Activated T-helper 2 cell treated with anti-CD3 and anti-CD28 coated beads, Interferon-gamma antibody, Interleukin-2, Interleukin-4, amounts not matched to agents 10 μg/mL and 5 μg/mL and 100 μg/mL, durations not matched to agents 14 hours and 24 hours and 36 hours (primary cell): ENCODE measurements around the gene CD93. TPM values are rescaled to one million over a fixed set of nuclear protein-coding genes. Genes with fewer than 3 reads are reported as not detected.
A peak's percentile ranks its signal among the peaks of the same experiment; 100 is the strongest.

Experiments
- DNase-seq: peaks from one replicate; pipeline ENCODE4 v3.0.0; 2021; ENCODE audit warnings: low spot score
- H3K27ac Mint-ChIP-seq: one replicate; pipeline ENCODE4 v1.8.0; 2021; ENCODE audit warnings: mixed read lengths
- H3K27me3 Mint-ChIP-seq: one replicate; pipeline ENCODE4 v1.8.0; 2021; ENCODE audit warnings: low read depth, mixed read lengths
- H3K36me3 Mint-ChIP-seq: one replicate; pipeline ENCODE4 v1.8.0; 2021; ENCODE audit warnings: low read depth, mixed read lengths
- H3K4me1 Mint-ChIP-seq: one replicate; pipeline ENCODE4 v1.8.0; 2021; ENCODE audit warnings: low read depth, mixed read lengths
- H3K4me3 Mint-ChIP-seq: one replicate; pipeline ENCODE4 v1.8.0; 2021; ENCODE audit warnings: low read depth, mild to moderate bottlenecking, moderate library complexity, mixed read lengths
- H3K9me3 Mint-ChIP-seq: one replicate; pipeline ENCODE4 v1.8.0; 2021; ENCODE audit warnings: mixed read lengths
- intact Hi-C: fragments of 100-400 bp; cut with micrococcal nuclease; formaldehyde crosslinking; loops from one replicate; pipeline ENCODE4 v1.15.1; 2023
- total RNA-seq: library from RNA; stranded (reverse); gene quantifications from 2 replicates; pipeline ENCODE4 v1.2.3, GENCODE V29; 2022

The CD93 gene
- total RNA-seq, 1 donor from 2014 or later: 1.9 TPM

DNA sequence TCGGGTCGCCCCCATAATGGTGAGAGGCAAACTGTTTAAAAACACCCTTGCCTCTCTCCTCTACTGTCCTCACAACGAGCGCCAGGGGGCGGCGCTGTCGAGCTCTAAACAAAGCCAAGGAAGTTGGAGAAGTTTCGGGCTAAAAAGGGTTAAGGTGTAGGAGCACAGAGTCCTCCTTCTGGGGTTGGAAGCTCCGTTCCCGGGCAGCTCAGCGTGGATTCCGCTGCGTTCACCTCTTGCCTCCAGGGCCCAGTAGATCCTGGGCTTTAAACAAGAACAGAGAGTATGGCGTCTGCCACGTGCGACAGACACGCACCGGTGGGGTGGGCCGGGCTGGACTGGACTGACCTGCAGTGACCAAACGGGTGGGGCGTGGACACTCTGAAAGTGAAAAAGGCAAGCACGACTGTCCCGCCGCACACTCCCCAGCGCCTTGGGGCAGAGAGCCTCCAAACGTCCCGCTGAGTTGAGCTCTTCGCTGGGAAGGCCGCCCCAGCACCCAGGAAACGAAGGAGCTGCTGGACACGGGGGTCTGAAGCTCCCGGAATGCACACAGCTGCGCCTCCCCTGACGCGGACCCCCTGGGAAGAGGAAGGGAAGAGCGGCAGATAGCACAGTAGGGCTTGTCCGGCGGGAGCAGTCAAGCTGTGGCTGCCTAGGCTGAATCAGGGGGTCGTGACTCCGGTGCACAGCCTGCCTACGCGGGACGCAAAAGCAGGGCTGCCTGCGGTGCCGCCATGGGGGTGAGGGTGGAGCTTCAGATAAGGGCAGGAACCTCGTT, 35.1 kb downstream of the CD93 start:
- no peaks in the 10 kb centered on the region for H3K9me3 Mint-ChIP-seq
- no peak overlapping the region for H3K4me3 Mint-ChIP-seq
- intact Hi-C loops: loop anchor here (10.0 kb wide), 1 partner anchor 1346 kb away; the partner anchor contains the start of gene PAX1
- DNase-seq: peak; percentile 26
- H3K36me3 Mint-ChIP-seq: no peaks in the 10 kb centered on the region
- no peak overlapping the region for H3K27ac Mint-ChIP-seq
- no peaks in the 10 kb centered on the region for H3K4me1 Mint-ChIP-seq
- peaks cover 56% of the 10 kb centered on the region for H3K27me3 Mint-ChIP-seq

GRCh38 chr20:23050076-23050838, 35.9 kb downstream of the CD93 start:
- H3K9me3 Mint-ChIP-seq: no peaks in the 10 kb centered on the region
- no peaks in the 10 kb centered on the region for H3K36me3 Mint-ChIP-seq
- DNase-seq: no peak
- no peaks in the 10 kb centered on the region for H3K4me1 Mint-ChIP-seq
- no peak overlapping the region for H3K27ac Mint-ChIP-seq
- peaks cover 57% of the 10 kb centered on the region for H3K27me3 Mint-ChIP-seq
- intact Hi-C loops: loop anchor here (10.0 kb wide), 1 partner anchor 1345 kb away; the partner anchor contains the start of gene PAX1
- peak overlapping the region; percentile 13 for H3K4me3 Mint-ChIP-seq

GRCh38 chr20:23049201-23050075, 36.7 kb downstream of the CD93 start, which contains the start of gene THBD:
THBD (minus strand) TSS chr20:23049672; CDS start chr20:23049504, 168 bp downstream.
- Mint-ChIP-seq H3K9me3 (no peaks in the 10 kb centered on the region), H3K4me1 (no peaks in the 10 kb centered on the region), H3K27ac (no peak within 1 kb of the TSS), H3K4me3 (peak within 1 kb of the TSS; percentile 13), H3K36me3 (no peaks in the 10 kb centered on the region), H3K27me3 (peaks cover 60% of the 10 kb centered on the region)
- no peak for DNase-seq
- intact Hi-C loops: loop anchor here (10.0 kb wide), 2 partner anchors 355 to 1345 kb away; partner anchors contain the start of gene PAX1

GRCh38 chr20:23048283-23049200, 37.6 kb downstream of the CD93 start:
- H3K4me3 Mint-ChIP-seq: no peak overlapping the region
- intact Hi-C loops: loop anchor here (10.0 kb wide), 1 partner anchor 354 kb away; no protein-coding TSS in a partner anchor
- H3K27ac Mint-ChIP-seq: no peak overlapping the region
- H3K27me3 Mint-ChIP-seq: peaks cover 66% of the 10 kb centered on the region
- DNase-seq: peak; percentile 36
- H3K9me3 Mint-ChIP-seq: no peaks in the 10 kb centered on the region
- H3K4me1 Mint-ChIP-seq: no peaks in the 10 kb centered on the region
- H3K36me3 Mint-ChIP-seq: no peaks in the 10 kb centered on the region

GRCh38 chr20:23047738-23048214, 38.3 kb downstream of the CD93 start:
- H3K27me3 Mint-ChIP-seq: peaks cover 64% of the 10 kb centered on the region
- intact Hi-C loops: loop anchor here (10.0 kb wide), 1 partner anchor 353 kb away; no protein-coding TSS in a partner anchor
- no peaks in the 10 kb centered on the region for H3K9me3 Mint-ChIP-seq
- no peaks in the 10 kb centered on the region for H3K36me3 Mint-ChIP-seq
- H3K4me1 Mint-ChIP-seq: no peaks in the 10 kb centered on the region
- no peak overlapping the region for H3K4me3 Mint-ChIP-seq
- DNase-seq: no peak
- no peak overlapping the region for H3K27ac Mint-ChIP-seq

DNA sequence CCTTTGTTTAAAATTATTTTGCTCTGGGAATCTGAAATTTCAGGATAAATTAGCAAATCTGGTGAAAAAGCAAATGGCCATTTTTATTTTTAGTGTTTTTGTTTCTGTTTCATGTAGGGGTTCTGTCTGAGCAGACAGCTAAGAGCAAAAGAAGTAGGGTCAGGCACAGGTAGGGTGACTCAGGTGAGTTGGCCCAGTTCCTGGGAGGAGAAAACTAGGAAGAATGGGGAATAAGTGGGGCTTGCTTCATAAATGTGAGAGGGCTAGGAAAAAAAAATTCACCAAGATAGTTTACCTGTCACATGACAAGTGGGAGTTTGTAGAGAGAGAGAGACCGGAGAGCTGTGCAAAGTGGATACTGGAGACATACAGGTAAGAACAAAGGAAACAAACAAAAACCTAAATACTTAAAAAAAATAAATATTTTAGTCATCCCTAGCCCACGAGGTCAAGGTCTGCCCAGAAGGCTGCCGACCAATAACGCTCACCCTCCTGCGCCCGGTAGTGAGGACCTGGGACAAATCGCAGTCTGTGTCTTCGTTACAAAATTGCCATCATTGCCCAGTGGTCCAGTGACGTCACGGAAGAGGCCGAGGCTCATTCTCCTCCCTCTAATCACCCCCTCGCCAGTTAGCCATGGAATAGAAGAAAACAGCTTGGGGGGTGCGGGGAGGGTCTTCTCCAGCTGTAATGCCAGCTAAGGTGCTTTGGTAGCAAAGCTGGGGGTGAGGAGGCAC, 39.0 kb downstream of the CD93 start:
- peak overlapping the region; percentile 14 for H3K4me3 Mint-ChIP-seq
- H3K27ac Mint-ChIP-seq: no peak overlapping the region
- intact Hi-C loops: loop anchor here (10.0 kb wide), 1 partner anchor 352 kb away; no protein-coding TSS in a partner anchor
- no peaks in the 10 kb centered on the region for H3K9me3 Mint-ChIP-seq
- H3K27me3 Mint-ChIP-seq: peaks cover 58% of the 10 kb centered on the region
- no peak for DNase-seq
- no peaks in the 10 kb centered on the region for H3K4me1 Mint-ChIP-seq
- H3K36me3 Mint-ChIP-seq: no peaks in the 10 kb centered on the region

DNA sequence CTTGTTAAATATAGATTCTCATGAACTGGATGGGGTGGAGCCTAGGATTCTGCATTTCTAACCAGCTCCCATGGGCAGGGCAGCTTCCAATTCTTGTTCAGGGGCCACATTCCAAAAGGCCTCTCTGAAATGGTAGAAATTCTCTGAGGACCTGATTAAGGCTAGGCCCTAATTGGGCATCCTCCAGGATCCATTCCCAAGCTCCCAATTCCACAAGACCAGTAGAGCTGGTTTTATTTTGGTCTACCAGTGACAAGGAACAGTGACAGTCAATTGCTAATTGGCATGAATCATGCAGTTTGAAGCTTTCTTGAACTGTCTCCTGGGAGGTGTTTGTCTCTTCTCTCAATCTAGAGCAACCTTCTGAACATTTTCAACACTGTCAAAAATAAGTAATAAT, 39.7 kb downstream of the CD93 start:
- no peak for DNase-seq
- Mint-ChIP-seq H3K27me3 (peaks cover 54% of the 10 kb centered on the region), H3K27ac (no peak overlapping the region), H3K4me3 (no peak overlapping the region), H3K4me1 (no peaks in the 10 kb centered on the region), H3K9me3 (no peaks in the 10 kb centered on the region), H3K36me3 (no peaks in the 10 kb centered on the region)
- intact Hi-C loops: loop anchor here (10.0 kb wide), 1 partner anchor 352 kb away; no protein-coding TSS in a partner anchor

GRCh38 chr20:23043376-23043775, 42.7 kb downstream of the CD93 start:
- H3K9me3 Mint-ChIP-seq: no peaks in the 10 kb centered on the region
- no peak for DNase-seq

DNA sequence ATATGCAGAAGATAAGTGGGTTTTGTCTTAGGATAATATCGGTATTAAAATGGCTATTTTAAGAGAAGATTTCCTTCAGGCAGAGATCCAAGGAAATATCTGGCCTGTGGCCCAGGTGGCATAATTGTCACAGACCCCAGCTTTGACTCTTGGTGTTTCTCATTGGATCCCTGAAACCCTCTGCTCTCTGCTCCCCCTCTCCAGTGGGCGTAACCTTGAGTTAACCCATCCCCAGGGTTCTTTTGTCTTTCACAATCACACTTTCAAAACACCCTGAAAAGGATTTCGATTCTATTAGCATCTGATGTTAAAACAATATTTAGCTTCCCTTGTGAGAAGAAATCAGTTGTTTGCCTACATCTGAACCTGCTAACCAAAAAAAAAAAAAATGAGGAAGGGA, 43.9 kb downstream of the CD93 start:
- H3K27ac Mint-ChIP-seq: no peak overlapping the region

More at GRCh38 chr20:23043376-23043775, 42.7 kb downstream of the CD93 start:
- no peaks in the 10 kb centered on the region for H3K4me1 Mint-ChIP-seq
- no peaks in the 10 kb centered on the region for H3K36me3 Mint-ChIP-seq
- no peak overlapping the region for H3K4me3 Mint-ChIP-seq
- intact Hi-C loops: loop anchor here (10.0 kb wide), 1 partner anchor 349 kb away; no protein-coding TSS in a partner anchor
- peaks cover 43% of the 10 kb centered on the region for H3K27me3 Mint-ChIP-seq
- no peak overlapping the region for H3K27ac Mint-ChIP-seq

GRCh38 chr20:23039885-23040508, 46.1 kb downstream of the CD93 start:
- H3K4me1 Mint-ChIP-seq: no peaks in the 10 kb centered on the region
- no peak for DNase-seq
- intact Hi-C loops: loop anchor here (10.0 kb wide), 1 partner anchor 345 kb away; no protein-coding TSS in a partner anchor
- peaks cover 31% of the 10 kb centered on the region for H3K27me3 Mint-ChIP-seq
- no peaks in the 10 kb centered on the region for H3K9me3 Mint-ChIP-seq
- no peak overlapping the region for H3K4me3 Mint-ChIP-seq
- H3K36me3 Mint-ChIP-seq: no peaks in the 10 kb centered on the region
- H3K27ac Mint-ChIP-seq: no peak overlapping the region

More for the DNA sequence above, 43.9 kb downstream of the CD93 start:
- H3K4me3 Mint-ChIP-seq: no peak overlapping the region
- DNase-seq: no peak
- H3K9me3 Mint-ChIP-seq: no peaks in the 10 kb centered on the region
- intact Hi-C loops: loop anchor here (10.0 kb wide), 1 partner anchor 347 kb away; no protein-coding TSS in a partner anchor
- peaks cover 36% of the 10 kb centered on the region for H3K27me3 Mint-ChIP-seq
- H3K4me1 Mint-ChIP-seq: no peaks in the 10 kb centered on the region
- no peaks in the 10 kb centered on the region for H3K36me3 Mint-ChIP-seq
